NCI-H1930 (cell line): ENCODE data around the gene LAMB3.

ENCODE experiments used
- DNase-seq, 2 experiments: peaks; one replicate each; lab custom pipeline; 2025; lab: John Stamatoyannopoulos, UW

Gene LAMB3

GRCh38 chr1:209617755-209618154 is 34.5 kb downstream of the LAMB3 start:
- DNase-seq, result no peak

DNA sequence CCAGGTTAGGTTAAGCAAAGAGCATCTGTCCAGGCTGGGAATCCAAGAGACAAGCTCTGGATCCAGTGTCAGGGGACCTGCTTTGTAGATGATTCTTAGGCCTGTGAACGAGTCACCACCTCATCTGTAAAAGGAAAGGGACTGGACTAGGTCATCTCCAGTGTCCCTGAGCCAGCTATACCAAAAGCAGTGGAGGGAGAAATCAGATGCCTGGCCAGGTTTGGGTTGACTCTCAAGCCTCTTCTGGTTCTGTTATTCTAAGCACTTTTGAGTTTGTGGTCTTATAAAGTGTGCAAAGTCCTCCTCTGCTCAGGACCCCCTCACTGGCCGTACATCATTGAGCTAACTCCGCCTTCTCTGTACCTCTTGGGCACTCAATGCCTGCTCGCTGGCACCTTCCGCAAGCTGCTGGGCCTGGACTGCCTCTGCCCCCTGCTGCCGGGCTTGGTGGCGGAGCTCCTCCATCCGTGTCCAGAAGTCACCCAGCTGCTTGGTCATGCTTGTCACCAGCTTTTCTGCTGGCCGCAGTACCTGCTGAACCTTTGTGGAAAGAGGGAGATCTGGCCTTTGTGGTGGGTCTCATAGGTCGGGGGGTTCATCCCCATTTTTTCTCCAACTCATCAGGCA is 35.1 kb downstream of the LAMB3 start:
- no peak for DNase-seq

DNA sequence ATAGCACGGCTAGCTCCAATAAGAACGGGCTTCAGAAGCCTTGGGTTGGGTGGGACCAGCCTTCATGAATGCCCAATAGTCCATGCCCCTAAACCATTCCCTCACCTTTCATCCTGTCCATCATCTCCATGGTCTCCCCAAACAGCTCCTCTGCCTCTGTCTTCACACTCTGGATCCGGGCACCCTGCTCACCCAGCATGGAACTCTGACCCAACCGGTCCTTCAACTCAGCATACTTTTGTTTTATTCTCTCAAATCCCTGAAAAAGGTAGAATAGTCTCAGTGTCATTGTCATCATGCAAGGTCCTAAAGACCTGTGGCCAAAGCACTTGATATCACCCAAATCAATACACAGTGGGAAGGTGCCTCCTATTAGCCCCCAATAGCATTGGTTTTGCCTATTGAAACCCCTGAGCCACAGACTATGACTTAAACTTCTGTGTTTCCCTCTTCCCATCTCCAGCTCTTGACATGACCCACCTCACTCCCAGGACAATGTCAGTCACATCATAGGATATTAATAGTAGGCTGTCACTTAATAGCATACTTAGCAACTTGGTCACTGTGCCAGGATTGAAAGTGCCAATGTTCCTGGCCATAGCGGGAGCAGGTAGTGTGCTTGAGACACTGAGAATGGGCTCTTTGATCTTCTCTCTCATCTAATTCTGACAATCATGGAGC is 35.7 kb downstream of the LAMB3 start:
- no peak for DNase-seq

DNA sequence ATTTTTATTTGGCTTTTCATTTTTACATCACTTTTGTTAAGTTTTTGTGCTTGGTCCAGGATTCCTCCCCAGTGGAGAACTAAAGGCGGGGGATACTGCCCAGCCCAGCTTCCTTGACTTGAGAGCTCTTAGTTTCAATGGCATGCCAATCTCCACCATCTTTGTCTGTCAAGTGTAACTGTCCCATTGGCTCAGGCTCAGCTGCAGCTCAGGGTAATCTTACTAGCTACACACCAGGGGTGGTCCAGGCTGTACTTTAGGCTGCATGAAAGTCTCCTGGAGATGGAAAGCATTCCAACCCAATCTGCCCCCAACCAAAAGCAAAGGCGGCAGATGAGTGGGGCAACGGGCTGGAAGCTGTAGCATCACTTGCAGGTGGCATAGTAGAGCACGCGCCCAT is 37.3 kb downstream of the LAMB3 start:
- no peak for DNase-seq

DNA sequence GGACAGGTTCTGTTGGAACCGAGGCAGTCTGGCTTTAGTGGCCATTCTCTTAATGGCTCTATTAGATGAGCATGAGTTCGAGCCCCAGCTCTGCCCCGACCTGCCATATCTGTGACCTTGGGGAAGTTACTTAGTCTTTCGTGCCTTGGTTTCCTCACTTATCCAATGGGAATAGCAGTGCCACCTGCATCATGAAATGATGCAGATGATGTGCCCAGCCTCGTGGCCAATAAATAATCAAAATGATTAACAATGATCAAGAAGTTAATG is 38.1 kb downstream of the LAMB3 start:
- no peak for DNase-seq

DNA sequence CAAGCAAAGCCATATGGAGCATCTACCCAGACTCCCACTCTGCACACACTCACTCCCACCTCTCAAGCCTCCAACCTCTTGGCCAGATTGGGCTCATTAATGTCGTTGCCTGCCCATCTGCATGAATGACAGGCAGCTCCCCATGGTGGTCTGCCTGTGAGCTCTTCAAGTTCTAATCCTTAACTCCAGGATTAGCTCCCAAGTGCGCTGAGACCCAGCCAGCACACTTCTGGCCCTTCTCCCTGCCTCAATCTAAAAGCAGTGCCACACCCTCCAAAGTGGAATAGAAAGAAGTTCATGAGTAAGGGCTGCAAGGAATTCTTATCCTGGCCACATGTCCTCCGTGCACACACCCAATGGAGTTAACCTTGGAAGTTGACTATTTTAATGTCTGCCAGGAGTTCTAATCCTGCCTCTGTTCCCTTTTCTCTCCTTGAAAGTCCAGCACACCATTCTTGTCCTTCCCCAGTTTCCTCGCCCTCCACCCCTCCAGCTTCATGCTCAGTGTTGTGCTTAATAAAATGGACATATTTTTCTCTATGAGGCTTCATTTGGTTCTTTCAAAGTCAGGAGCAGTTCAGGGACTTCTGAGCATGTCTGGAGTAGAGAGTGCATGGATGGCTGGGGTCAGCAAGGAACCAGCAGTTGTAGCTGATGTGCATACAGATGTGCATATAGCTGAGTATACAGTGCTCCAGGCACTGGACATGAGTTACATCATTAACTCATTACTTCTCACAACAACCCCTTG is 38.6 kb downstream of the LAMB3 start:
- no peak for DNase-seq

GRCh38 chr1:209612646-209613399 is 39.4 kb downstream of the LAMB3 start:
- DNase-seq, result no peak

- no peak for DNase-seq
These were observed 40.3 kb downstream of the LAMB3 start for GRCh38 chr1:209611771-209612570.

GRCh38 chr1:209610631-209610905 is 41.7 kb downstream of the LAMB3 start:
- DNase-seq, result no peak

GRCh38 chr1:209609791-209610630 is 42.2 kb downstream of the LAMB3 start:
- no peak for DNase-seq

GRCh38 chr1:209609041-209609790 is 43.0 kb downstream of the LAMB3 start:
- no peak for DNase-seq

- DNase-seq, result no peak
These were observed 44.4 kb downstream of the LAMB3 start for GRCh38 chr1:209607795-209608178.

- no peak for DNase-seq
These were observed 45.0 kb downstream of the LAMB3 start for GRCh38 chr1:209607102-209607794.

DNA sequence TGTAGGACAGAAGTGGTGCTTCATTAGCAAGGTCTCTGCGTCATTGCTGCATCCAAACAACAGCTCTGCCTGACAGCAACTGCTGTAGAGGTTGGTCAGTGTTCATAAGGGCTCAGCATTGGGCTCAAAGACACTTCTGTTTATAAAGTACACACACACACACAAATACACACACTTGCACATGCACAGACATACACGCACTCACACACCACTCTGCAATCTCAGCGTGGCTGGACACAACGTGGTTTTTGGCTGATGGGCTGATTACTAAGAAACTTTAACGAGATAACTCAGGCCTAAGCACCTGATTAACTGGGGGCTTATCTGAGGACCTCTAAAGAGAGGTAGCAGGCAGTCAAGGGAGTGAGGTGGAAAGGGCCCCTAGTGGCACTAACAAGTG is 48.3 kb downstream of the LAMB3 start:
- no peak for DNase-seq

- peak; percentile 2 to 8 for DNase-seq
These were observed 50.2 kb downstream of the LAMB3 start for GRCh38 chr1:209601809-209602657.

DNA sequence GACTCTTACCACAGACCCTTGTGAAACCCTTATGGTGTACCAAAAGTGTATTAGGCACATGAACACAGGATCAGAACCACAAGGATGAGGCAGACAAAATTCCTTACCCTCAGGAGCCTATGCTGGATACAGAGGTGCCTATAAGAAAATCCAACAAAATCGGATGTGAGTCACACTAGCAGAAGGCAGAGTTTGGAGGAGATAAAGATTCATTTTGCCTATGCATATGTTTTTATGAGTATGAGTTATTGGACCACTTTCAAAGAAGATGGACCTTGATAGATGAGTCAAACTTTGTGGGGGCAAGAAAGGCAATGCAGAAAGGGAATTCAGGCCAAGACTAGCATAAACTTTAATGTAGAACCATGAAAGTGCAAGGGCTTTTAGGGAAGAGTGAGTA is 51.7 kb downstream of the LAMB3 start:
- DNase-seq, result no peak

GRCh38 chr1:209598227-209598626 is 54.0 kb downstream of the LAMB3 start:
- no peak for DNase-seq

DNA sequence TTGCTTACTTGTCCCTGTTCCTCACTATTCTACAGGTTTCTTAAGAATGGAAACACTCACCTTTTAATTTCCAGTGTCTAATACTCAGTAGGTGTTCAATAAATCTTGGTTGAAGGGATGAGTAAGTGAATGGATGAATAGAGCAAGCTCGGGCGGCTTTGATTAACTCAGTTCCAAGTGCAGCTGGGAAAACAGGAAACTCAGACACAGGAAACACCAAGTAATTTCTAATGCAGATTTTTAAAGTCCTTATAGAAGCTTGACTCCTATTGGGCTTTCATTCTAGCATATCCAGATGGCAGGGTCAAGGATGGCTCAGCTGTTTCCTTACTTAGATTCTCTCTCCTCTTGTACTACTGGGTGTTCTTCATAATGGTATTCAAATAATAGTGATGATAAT is 54.7 kb downstream of the LAMB3 start:
- no peak for DNase-seq
